ENCODE data around the gene MPPED1.
A peak's percentile ranks its signal among the peaks of the same experiment; 100 is the strongest.

The MPPED1 gene

GRCh38 chr22:43411869-43412807 is at the start of gene MPPED1:
Gene MPPED1 (plus strand): TSS chr22:43412014. CDS start chr22:43424986, 12,972 bp downstream.
- DNase-seq (ENCODE audit: low spot score) = no peak

DNA sequence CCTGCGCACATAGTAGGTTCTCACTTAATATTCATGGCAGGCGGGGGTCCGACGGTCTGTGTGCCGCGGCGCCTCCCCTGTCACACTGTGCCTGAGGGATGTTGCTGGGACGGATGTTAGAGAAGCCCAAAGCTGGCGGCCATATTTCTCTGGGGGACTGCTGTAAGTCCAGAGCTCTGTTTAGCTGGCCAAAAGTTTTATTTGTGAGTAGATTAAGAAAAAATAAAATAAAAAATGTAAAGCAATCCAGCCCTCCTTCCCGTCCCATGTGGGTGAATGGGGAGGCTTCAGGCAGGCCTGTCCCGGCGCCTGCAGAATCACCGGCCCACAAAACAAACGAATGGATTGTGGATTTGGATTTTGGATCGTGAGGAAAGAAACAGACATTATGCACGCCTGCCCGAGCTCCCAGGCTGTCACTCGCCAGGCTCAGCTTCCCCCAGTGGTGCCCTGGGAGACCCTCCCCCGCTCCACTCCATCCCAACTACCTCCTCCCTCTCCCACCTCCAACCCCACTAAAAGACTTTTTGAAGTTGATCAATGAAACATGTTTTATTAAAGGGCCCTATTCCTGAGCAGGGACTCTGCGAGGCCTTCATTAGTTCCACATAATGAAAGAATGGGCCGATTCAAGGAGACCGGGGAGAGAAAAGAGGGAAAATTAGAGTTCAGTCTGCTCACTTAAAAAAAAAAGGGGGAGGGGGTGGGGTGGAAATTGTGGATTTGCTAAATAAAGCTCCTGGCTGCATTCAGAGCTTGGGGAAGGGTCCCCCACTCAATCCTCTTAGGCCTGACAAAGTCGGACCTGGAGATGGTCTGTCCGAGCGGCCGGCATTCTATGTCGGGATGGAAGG is 48.3 kb upstream of the MPPED1 start:
- no peak for DNase-seq (ENCODE audit: low spot score)

- no peak for DNase-seq (ENCODE audit: low spot score)
These were observed 47.7 kb upstream of the MPPED1 start for GRCh38 chr22:43364169-43364435.

DNA sequence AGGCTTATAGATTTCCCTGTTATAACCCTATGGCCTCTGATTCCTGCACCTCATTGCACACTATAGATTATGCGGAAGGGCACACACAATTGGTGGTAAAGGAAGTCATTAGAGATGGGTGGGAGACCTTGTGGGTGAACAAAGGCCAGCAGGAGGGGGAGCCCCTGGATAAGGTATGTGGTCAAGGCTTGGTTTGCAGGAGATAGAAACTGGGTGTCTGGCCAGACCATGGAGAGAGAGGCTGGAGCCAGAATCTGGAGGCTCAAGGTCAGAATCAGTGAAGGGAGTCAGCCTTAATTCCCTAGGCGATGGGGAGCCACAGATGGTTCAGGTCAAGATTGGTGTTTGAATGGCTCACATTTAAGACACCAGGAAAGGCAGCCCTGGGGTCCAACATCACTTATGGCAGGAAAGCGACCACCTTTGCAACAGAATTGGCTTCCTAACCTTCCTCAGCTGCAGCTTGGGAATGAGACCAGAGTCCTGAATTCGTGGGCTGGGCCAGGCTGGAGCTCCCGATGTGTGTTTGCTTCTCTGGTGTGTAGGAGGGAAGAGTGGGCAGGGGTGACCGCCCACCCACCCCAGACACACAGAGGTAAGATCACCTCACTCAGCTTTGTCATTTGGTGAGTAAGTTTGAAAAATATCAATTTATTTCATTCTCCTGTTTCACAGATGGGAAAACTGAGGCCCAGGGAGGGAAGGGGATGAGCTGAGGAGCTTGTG is 45.9 kb upstream of the MPPED1 start:
- DNase-seq (ENCODE audit: low spot score) = no peak

- no peak for DNase-seq (ENCODE audit: low spot score)
These were observed 41.8 kb upstream of the MPPED1 start for GRCh38 chr22:43370036-43370435.

GRCh38 chr22:43375951-43376455 is 35.8 kb upstream of the MPPED1 start:
- no peak for DNase-seq (ENCODE audit: low spot score)

DNA sequence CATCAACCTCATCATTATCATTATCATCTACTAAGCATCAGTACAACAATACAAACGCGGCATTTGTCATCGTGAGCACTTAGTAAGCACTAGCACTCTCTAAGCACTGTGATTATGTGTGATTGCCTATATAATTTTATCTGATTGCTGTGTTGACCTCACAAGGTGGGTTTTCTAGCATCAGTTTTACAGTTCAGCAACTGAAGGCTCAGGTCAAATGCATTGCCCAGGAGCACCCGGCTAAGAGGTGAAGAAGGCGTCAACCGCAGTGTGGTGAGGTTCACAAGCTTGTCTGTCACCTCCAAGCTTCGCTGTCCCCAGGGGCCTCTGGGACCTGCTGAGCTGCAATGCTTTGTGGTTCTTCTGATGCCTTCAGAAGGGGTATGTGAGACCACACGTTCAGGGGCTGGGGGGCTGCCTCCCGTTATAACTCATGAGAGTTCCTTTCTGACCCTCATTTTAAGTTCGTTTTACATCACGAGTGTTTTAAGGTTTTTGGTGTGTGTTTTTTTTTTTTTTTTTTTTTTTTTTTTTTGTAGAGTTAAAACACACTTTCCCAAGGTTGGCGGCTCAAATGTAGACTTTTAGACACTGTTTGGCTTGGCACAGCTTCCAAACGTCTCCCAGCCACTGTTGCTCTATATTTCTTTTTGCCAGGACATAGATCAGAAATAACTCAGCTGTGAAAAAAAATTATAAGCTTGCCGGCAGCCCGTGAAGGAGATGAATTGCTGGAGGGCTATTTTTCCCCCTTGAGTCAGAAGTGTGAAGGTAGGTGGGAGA is 34.9 kb upstream of the MPPED1 start:
- DNase-seq (ENCODE audit: low spot score) = no peak

- no peak for DNase-seq (ENCODE audit: low spot score)
These were observed 34.3 kb upstream of the MPPED1 start for GRCh38 chr22:43377548-43377895.

- no peak for DNase-seq (ENCODE audit: low spot score)
These were observed 33.7 kb upstream of the MPPED1 start for GRCh38 chr22:43377896-43378704.

- DNase-seq (ENCODE audit: low spot score) = no peak
These were observed 30.1 kb upstream of the MPPED1 start for GRCh38 chr22:43381693-43382092.

- DNase-seq (ENCODE audit: low spot score) = no peak
These were observed 27.0 kb upstream of the MPPED1 start for GRCh38 chr22:43384863-43385262.

GRCh38 chr22:43385770-43386641 is 25.8 kb upstream of the MPPED1 start:
- peak; percentile 67 for DNase-seq (ENCODE audit: low spot score)

DNA sequence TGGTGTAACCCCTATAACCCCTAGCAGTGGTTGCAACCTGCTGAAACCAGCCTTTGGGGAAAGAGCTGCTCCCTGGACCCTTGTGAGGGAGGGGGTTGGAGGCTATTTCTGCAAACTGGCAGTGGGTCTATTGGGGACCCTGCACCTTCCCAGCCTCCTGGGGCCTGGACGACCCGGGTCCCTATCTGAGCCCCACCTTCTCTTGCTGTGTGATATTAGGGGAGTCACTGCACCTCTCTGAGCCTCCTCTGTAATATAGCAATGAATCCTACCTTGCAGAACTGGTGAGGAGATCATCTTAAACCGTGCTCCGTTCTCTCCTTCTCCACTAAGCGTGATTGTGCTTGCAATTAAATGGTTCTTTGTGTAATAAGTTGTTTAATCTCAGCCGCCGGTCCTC is 24.0 kb upstream of the MPPED1 start:
- DNase-seq (ENCODE audit: low spot score) = no peak

GRCh38 chr22:43388420-43388851 is 23.4 kb upstream of the MPPED1 start:
- peak; percentile 68 for DNase-seq (ENCODE audit: low spot score)

- no peak for DNase-seq (ENCODE audit: low spot score)
These were observed 22.5 kb upstream of the MPPED1 start for GRCh38 chr22:43389227-43389836.

DNA sequence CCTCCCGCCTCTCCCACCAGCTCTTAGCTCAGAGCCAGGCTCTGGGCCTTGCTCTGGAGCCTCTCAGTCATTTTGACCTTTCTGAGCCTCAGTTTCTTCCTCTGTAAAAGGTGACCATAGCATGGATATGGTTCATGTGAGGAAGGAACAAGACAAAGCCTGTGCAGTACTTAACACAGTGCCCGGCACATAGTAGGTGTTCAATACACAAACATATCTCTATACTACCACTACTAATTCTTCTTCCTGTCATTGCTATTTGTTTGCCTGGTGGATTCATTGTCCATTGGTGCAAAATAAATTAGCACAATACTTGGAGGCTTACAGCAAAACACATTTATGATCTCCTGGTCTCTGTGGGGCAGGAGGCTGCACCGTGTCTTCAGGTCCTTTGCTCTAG is 21.6 kb upstream of the MPPED1 start:
- DNase-seq (ENCODE audit: low spot score) = no peak

DNA sequence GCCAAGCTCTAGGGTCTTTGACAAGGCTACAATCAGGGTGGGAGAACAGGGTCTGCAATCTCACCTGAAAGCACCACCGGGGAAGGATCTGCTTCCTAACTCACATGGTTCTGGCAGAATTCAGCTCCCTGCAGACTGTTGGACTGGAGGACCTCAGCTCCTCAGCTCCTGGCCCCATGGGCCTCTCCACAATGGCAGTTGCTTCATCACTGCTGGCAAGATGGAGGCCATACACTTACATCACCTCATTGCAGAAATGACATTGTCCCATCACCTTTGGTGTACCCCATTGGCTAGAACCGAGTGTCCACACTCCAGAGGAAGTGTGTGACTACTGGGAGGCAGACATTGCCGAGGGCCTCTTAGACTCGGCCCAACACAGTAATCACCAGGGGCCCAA is 20.9 kb upstream of the MPPED1 start:
- no peak for DNase-seq (ENCODE audit: low spot score)

DNA sequence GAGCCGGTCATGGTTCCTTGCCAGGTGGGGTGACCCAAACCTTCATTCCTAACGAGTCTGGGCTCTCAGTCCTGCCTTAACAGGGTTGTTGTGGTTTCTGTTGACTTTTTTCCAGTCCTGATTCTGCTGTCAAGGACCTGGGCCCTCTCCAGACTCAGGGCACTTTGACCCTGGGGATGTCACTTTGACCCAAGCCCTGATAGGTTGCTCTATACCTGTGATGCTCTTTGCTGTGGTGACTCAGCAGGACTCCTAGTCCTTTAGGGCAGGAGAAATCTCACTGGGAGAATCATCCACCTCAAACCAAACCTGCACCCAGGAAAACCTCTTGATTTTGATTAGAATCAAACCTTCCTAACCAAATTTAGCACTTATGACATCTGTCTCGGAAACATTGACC is 20.5 kb upstream of the MPPED1 start:
- no peak for DNase-seq (ENCODE audit: low spot score)

DNA sequence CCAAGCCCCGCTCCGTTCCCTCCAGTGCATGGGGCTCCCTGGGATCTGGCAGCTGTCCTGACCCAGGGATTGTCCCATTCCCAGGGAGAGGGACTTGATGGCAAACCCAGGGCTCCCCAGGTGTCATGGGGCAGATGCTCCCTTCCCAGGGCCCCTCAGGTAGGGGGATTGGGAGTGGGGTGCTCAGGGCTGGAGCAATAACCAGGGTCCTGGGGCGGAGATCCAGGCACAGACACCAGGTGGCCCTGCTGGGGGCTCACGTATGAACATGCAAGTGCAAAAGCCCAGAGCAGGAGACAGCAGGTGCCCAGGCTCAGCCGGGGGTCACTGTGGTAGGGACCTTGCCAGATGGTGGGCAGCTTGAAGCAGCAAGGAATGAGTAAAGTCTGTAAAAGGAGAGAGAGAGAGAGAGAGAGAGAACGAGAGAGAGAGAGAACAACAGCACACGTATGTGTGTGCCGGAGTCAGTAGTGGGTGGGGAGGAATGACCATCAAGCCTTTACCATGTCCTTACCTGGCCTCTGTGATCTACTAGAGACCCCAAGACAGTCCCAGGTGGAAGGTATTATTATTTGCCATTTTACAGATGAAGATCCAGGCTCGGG is 19.3 kb upstream of the MPPED1 start:
- DNase-seq (ENCODE audit: low spot score) = no peak
